Measurements from ENCODE around the gene AHDC1. TPM values are rescaled to one million over a fixed set of nuclear protein-coding genes. Genes with fewer than 3 reads are reported as not detected.

The AHDC1 gene
- polyA plus RNA-seq, 3 donors: 0.16 to 3.3 (median 0.30) TPM

DNA sequence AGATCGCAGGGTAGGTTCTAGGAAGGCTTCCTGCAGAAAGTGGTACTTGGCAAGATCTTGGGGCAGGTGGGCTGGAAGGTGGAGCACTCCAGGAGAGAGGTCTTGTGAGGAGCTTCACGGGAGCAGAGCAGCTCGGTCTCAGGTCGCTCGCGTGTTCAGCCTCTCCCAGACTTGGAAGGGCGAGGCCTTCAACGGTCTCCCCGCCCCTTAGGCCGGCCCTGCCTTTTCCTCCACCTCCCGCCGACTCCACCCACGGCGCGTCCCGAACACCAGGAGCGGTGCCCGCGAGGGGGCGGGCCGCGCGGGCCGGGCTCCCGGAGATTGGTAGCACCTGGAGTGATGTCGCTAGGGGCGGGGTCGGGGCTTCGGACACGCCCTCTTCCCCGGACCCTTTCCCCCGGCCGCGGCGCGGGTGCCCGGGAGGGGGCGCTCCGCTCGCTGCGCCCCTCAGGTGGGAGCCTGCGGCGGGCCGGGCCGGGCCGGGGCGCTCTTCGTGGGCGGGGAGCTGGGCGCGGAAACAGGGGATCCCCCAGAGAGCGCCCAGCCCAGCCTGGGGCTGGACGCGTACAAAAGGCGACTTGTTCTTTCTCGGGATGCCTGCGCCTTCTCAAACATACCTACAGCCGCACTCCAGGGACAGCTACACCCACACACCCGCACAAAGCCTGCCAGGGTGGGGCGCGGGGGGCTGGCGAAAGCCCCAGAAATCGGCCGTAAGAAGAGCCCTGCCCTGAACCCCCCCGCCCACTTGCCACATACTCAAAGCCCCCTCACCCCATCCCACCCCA, 35.5 kb downstream of the AHDC1 start:
- peak overlapping the region; percentile 72 to 88 for H3K4me3 Mint-ChIP-seq
- peaks cover 53% of the 10 kb centered on the region for H3K4me1 Mint-ChIP-seq
- no peaks in the 10 kb centered on the region for H3K27me3 ChIP-seq (ENCODE audit: control insufficient read depth in 2 of 2, insufficient read depth in 2 of 2, low read length in 2 of 2)
- TF ChIP-seq, protein P1, sequence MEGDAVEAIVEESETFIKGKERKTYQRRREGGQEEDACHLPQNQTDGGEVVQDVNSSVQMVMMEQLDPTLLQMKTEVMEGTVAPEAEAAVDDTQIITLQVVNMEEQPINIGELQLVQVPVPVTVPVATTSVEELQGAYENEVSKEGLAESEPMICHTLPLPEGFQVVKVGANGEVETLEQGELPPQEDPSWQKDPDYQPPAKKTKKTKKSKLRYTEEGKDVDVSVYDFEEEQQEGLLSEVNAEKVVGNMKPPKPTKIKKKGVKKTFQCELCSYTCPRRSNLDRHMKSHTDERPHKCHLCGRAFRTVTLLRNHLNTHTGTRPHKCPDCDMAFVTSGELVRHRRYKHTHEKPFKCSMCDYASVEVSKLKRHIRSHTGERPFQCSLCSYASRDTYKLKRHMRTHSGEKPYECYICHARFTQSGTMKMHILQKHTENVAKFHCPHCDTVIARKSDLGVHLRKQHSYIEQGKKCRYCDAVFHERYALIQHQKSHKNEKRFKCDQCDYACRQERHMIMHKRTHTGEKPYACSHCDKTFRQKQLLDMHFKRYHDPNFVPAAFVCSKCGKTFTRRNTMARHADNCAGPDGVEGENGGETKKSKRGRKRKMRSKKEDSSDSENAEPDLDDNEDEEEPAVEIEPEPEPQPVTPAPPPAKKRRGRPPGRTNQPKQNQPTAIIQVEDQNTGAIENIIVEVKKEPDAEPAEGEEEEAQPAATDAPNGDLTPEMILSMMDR (IDR thresholded peaks at IDR 0.05): peak; percentile 80
- peak overlapping the region; percentile 79 for H3K4me2 ChIP-seq (replicated peaks; ENCODE audit: extremely low read depth, low read length, poor library complexity, severe bottlenecking)
- 2% methylated on average over 59 of the region's 65 CpGs for WGBS (ENCODE audit: insufficient coverage)
- peak overlapping the region; percentile 71 for H2AFZ ChIP-seq (ENCODE audit: insufficient read depth, low read depth, low read length, poor library complexity, severe bottlenecking)
- intact Hi-C loops (cut with micrococcal nuclease): no loop called here
- peaks cover 0 to 2% (median 0%) of the 10 kb centered on the region in 7 donors for H3K9me3 Mint-ChIP-seq
- H3K36me3 Mint-ChIP-seq: peaks cover 0 to 5% of the 10 kb centered on the region in 2 donors
- peak; percentile 88 to 90 (median 88) for DNase-seq
- H3K27ac ChIP-seq (ENCODE audit: low read depth in 1 of 2, low read length in 2 of 2): no peak overlapping the region
- H3K79me2 ChIP-seq (ENCODE audit: insufficient read depth, low read length): no peaks in the 10 kb centered on the region
- H3K4me3 ChIP-seq (replicated peaks in 1 of 3; ENCODE audit: low read depth in 2 of 3, low read length in 3 of 3): peak overlapping the region; percentile 14 to 62 (median 15)
- peaks cover 5 to 15% (median 6%) of the 10 kb centered on the region in 3 donors for H3K27me3 Mint-ChIP-seq (ENCODE audit: low read depth in 3 of 3)
- no peaks in the 10 kb centered on the region for H3K36me3 ChIP-seq (replicated peaks in 1 of 2; ENCODE audit: control insufficient read depth in 1 of 2, insufficient read depth in 2 of 2, low read length in 2 of 2)
- H3K9me3 ChIP-seq (replicated peaks in 1 of 2; ENCODE audit: control insufficient read depth in 1 of 2, insufficient read depth in 1 of 2, low read length in 2 of 2): no peaks in the 10 kb centered on the region
- H4K20me1 ChIP-seq (ENCODE audit: insufficient read depth, low read length): peaks cover 78% of the 10 kb centered on the region
- H3K4me1 ChIP-seq (ENCODE audit: control insufficient read depth in 1 of 2, insufficient read depth in 2 of 2, low read length in 2 of 2): peaks cover 29 to 37% of the 10 kb centered on the region in 2 donors
- peak overlapping the region; percentile 47 for H3K9ac ChIP-seq (ENCODE audit: insufficient read depth, low read length, poor library complexity, severe bottlenecking)
- H3K27ac Mint-ChIP-seq: peak overlapping the region in 4 of 7 donors; percentile 10 to 79 (median 43)

DNA sequence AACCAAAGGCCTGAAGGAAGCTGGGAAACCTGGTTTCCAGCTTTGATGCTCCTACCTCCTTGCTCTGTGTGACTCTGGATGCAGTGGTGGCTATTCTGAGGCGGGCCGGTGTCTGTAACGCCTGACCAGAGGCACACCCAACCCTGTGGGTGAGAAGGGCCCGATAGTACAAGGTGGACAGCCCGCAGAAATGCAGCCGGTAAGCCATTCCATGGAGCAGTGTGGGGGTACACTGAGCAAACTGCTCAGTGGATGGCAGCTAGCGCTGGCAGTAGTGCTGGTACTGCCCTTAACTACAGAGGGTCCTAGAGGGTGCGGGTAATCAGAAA, 36.0 kb downstream of the AHDC1 start:
- 91% methylated on average over 8 of the region's 8 CpGs for WGBS (ENCODE audit: insufficient coverage)
- no peak for DNase-seq
- H2AFZ ChIP-seq (ENCODE audit: insufficient read depth, low read depth, low read length, poor library complexity, severe bottlenecking): no peak overlapping the region
- TF ChIP-seq, protein P1 (IDR thresholded peaks at IDR 0.05): no peak
- no peaks in the 10 kb centered on the region for H3K27me3 ChIP-seq (ENCODE audit: control insufficient read depth in 2 of 2, insufficient read depth in 2 of 2, low read length in 2 of 2)
- Mint-ChIP-seq H3K27me3 (ENCODE audit: low read depth in 3 of 3) (peaks cover 5 to 15% (median 6%) of the 10 kb centered on the region in 3 donors), H3K36me3 (peaks cover 0 to 5% of the 10 kb centered on the region in 2 donors), H3K4me1 (peaks cover 53% of the 10 kb centered on the region), H3K9me3 (peaks cover 0 to 2% (median 0%) of the 10 kb centered on the region in 7 donors), H3K4me3 (peak overlapping the region; percentile 64 to 88), H3K27ac (peak overlapping the region in 3 of 7 donors; percentile 10 to 79 (median 60))
- peaks cover 73% of the 10 kb centered on the region for H4K20me1 ChIP-seq (ENCODE audit: insufficient read depth, low read length)
- intact Hi-C loops (cut with micrococcal nuclease): no loop called here
- no peaks in the 10 kb centered on the region for H3K36me3 ChIP-seq (replicated peaks in 1 of 2; ENCODE audit: control insufficient read depth in 1 of 2, insufficient read depth in 2 of 2, low read length in 2 of 2)
- no peak overlapping the region for H3K27ac ChIP-seq (ENCODE audit: low read depth in 1 of 2, low read length in 2 of 2)
- H3K79me2 ChIP-seq (ENCODE audit: insufficient read depth, low read length): no peaks in the 10 kb centered on the region
- H3K4me3 ChIP-seq (replicated peaks in 1 of 3; ENCODE audit: low read depth in 2 of 3, low read length in 3 of 3): peak overlapping the region in 1 of 3 experiments; percentile 62
- H3K4me2 ChIP-seq (replicated peaks; ENCODE audit: extremely low read depth, low read length, poor library complexity, severe bottlenecking): peak overlapping the region; percentile 79
- H3K4me1 ChIP-seq (ENCODE audit: control insufficient read depth in 1 of 2, insufficient read depth in 2 of 2, low read length in 2 of 2): peaks cover 30 to 40% of the 10 kb centered on the region in 2 donors
- peak overlapping the region; percentile 47 for H3K9ac ChIP-seq (ENCODE audit: insufficient read depth, low read length, poor library complexity, severe bottlenecking)
- no peaks in the 10 kb centered on the region for H3K9me3 ChIP-seq (replicated peaks in 1 of 2; ENCODE audit: control insufficient read depth in 1 of 2, insufficient read depth in 1 of 2, low read length in 2 of 2)

All from CD14-positive monocyte (primary cell).